NT2/D1 (cell line): ENCODE data around the gene ARHGAP23.

ENCODE experiments used
- YY1 ChIP-seq: IDR thresholded peaks from 2 replicates; pipeline ENCODE4 v1.6.1; 2011; ENCODE audit not compliant: insufficient read length, insufficient read depth
- ZNF274 ChIP-seq: IDR thresholded peaks from 2 replicates; pipeline ENCODE4 v1.6.1; 2011; ENCODE audit warnings: mild to moderate bottlenecking, low read depth, low read length

DNA sequence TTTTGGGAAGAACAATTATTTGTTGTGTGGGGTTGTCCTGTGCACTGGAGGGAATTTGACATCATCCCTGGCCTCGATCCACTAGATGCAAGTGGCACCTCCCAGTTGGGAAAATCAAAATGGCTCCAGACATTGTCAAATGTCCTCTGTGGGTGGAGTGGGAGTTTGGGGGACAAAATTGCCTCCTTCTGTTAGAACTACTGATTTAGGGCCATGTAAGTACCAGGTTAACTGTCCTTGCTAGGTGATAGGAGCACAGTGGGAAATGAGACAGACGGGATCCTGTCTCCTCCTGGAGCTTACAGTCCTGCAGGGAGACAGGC lies 56.8 kb downstream of the ARHGAP23 start:
- TF ChIP-seq YY1 (no peak), ZNF274 (no peak)
